Activated CD8-positive, alpha-beta memory T cell treated with anti-CD3 and anti-CD28 coated beads, Interleukin-2, amount 50 U/mL, for 1 hour (primary cell): Measurements from ENCODE around the gene ARL4C.
A peak's percentile ranks its signal among the peaks of the same experiment; 100 is the strongest.

Experiments used
- DNase-seq: peaks from one replicate; pipeline ENCODE4 v3.0.0-alpha.2; 2020; ENCODE audit errors: extremely low read depth

The ARL4C gene

DNA sequence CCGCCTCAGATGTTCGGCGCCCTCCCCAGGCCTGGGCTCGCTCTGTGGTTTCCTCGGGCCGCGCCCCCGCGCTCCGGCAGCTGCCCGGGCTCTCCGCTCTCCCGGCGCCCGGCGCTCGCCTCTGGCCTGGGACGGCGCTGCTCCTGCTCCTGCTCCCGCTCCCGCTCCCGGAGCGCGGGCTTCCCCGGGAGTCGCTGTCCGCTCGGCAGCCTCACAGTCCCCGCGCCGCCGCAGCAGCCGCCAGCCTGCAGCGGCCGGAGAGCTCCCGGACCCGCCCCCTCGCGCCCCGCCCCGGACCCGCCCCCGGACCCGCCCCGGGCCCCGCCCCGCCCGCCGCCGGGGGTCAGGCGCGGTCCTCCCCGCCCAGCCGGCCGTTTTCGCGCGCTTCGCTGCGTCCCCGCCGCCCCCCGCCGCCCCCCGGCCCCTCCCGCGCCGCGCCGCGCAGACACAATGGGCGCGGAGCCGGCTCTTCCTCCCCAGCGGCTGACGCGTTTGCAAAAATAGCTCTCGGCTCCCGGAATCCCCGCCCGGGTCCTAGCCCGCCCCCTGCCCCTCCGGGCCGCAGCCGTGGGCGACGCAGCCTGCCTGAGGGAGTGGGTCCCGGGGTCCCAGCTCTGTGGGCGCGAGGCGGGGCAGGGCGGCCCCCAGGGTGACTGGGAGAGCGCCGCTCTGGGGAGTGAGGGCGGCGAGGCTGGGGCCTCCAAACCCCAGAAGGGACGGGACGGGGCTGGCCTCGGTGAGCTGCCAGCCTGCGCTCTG is at the start of gene ARL4C:
TSS of gene ARL4C (minus strand) at position 247 of the 759 bp plus-strand sequence. CDS start 495 bp downstream, outside the sequence.
- DNase-seq: peak; percentile 45

- DNase-seq: peak; percentile 28
These were observed 48.1 kb upstream of the ARL4C start for GRCh38 chr2:234544659-234545611.

DNA sequence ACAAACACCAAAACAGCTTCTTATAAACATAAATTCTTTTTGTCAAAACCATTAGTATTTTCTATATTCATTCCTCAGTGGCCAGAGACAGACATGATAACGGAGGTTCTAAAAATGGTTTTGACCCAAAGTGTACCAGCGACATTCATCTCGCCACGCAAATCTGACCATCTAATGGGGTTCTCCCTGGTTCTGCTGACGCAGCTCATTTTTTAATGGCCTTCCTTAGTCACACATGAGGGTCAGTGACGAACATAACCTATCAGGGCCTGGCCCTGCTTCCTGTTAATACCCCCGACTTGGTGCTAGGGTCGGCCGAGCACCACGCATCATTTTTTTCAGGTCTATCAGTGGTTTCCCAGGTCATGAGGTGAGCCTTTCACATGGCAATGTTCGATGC is 45.9 kb upstream of the ARL4C start:
- no peak for DNase-seq

DNA sequence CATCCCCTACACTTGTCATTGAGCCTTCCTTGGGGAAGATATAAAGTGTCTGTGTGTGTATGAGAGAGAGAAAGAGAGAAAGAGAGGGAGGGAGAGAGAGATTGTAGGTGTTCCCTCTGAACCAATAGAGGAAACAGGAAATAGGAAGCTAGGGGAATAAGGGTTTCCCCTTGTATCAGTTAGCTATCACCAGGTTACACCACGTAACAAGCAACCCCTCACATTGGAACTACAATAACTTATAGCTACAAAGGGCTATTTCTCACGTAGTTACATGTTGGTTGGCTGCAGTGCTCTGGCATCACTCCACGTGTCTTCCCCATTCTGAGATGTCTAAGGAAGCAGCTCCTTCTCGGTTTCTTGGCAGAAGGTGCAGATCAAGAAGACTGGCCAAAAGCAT is 41.0 kb upstream of the ARL4C start:
- no peak for DNase-seq

DNA sequence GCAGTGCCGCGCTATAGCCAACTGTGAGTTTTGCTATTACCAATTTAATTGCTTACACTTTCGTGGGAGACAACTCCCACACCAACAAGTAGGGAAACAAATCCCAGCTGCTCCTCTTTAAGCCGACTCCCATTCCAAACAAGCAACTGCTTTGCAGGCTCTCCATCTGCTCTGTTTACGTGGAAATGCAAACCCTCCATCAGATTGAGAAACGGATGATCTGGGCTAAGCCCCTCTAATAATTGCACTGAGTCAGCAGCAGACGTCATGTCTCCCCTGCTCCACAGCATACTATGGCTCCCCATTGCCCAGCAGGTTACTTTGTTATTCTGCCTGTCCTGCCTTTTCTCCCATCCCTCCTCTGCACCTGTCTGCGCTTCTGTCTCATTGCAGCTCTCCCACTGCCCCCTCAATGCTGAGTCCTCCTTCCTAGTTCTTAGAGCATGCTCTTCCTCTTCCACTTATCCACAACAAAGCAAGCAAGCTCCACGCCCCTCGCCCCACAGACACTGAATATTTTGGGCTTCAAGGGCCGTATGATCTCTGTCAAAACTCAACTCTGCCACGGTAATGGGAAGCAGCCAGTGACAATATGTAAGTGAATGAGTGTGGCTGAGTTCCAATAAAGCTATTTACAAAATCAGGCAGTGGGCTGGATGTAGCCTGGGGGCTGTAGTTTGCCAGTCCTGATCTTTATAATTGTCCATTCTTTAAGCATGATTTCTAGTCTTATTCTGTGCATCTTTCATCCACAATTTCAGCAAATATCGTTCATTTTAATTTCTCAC is 39.5 kb upstream of the ARL4C start:
- no peak for DNase-seq

GRCh38 chr2:234535464-234535863 is 38.6 kb upstream of the ARL4C start:
- no peak for DNase-seq

- DNase-seq: no peak
These were observed 37.6 kb upstream of the ARL4C start for GRCh38 chr2:234534515-234534914.

DNA sequence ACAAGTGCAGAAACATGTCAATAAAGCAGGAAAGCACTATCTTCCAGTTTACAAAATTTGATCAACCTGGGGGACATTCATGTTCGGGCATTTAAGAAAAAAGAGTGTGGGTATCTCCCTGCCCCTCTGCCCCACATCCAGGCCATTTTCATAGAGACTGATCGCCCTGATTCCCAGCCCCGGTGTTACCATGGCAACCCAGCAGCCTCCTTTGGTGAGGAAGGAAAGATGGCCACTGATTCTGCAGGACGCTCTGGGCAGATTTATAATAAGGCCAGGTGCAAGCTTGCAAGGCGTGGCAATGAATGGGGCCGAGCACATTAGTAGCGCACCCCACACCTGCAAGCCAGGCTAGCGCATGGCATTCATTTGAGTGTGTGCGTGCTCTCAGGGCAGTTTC is 36.7 kb upstream of the ARL4C start:
- DNase-seq: no peak

GRCh38 chr2:234528410-234529148 is 31.7 kb upstream of the ARL4C start:
- no peak for DNase-seq

- no peak for DNase-seq
These were observed 29.8 kb upstream of the ARL4C start for GRCh38 chr2:234526711-234527110.

- no peak for DNase-seq
These were observed 24.7 kb upstream of the ARL4C start for GRCh38 chr2:234521536-234521935.

DNA sequence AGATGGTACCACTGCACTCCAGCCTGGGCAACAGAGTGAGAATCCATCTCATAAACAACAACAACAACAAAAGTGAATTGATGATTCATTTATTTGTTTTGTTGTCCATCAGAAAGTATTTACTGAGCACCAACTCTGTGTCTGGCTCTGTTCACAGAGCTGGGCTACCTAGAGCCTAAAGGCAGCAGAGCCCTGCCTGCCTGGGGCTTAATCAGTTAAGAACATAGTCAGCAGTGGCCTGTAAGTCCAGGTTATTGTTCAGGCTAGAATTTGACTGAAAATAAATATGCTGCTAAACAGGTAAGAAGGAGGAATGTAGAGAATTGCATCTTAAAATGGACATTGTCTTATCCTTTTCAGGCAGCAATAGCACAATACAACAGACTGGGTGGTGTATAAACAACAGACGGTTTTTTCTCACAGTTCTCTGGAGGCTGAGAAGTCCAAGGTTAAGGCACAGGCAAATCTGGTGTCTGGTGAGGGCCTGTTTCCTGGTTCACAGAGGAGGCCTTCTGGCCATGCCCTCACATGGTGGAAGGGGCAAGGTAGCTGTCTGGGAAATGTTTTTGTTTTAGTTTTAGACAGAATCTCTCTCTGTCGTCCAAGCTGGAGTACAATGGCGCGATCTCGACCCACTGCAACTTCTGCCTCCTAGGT is 22.2 kb upstream of the ARL4C start:
- DNase-seq: no peak

GRCh38 chr2:234517971-234518370 is 21.1 kb upstream of the ARL4C start:
- no peak for DNase-seq

DNA sequence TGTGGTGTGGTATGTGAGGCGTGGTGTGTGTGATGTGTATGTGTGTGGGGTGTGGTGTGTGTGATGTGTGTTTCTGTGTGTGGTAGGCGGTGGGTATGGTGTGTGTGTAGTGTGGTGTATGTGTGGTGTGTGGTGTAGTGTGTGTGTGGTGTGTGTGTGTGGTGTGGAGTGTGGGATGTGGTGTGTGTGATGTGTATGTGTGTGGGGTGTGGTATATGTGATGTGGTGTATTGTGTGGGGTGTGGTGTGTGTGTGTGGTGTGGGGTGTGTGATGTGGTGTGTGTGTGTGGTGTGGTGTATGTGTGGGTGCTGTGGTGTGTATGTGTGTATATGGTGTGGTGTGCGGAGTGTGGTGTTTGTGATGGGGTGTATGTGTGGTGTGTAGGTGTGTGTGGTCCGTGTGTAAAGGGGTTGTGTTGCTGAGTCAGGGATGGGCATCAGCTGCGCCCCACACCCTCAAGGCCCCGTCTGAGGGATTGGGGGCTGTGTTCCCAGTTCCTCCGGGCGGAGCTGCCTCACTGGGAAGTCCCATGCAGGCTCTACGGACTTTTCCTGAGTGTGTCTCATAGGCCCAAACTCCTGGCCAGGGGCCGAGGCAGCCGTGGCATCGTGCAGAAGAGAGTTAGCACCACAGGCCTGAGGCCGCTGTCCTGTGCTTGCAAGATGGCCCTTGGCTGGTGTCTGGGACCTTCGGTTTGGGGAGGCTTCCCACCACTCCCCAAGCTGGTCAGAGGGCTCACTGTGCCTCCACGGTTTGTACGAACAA is 18.2 kb upstream of the ARL4C start:
- DNase-seq: no peak

DNA sequence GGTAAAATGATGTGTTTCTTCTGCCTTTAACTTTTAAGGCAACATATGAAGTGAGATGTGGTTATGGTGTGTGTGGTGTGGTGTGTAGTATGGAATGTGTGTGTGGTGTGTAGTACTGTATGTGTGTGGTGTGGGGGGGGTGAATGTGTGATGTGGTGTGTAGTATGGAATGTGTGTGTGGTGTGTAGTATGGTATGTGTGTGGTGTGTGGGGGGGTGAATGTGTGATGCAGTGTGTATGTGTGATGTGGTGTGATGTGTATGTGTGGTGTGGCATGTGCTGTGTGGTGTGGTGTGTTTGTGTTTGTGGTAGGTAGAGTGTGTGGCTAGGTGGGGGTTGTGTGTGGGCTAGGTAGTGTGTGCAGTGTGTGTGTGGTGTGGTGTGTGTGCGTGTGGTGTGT is 17.2 kb upstream of the ARL4C start:
- DNase-seq: no peak

- DNase-seq: no peak
These were observed 16.2 kb upstream of the ARL4C start for GRCh38 chr2:234512884-234513669.

DNA sequence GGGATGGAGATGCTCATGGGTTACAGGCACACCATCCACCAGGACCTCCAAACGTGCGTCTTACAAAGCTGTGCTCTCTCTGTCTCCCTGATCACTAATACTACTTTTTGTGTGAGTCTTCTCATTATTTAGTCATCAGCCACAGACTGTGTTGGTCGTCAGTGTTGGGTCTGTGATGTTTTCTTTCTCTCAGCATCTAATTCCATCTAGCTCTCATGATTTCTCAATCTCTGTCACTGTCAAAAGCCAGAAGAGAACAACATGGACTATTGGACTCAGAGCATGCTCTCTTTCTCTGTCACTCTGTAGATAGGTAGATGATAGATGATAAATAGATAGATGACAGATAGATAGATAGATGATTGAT is 6.0 kb upstream of the ARL4C start:
- no peak for DNase-seq

- DNase-seq: no peak
These were observed 5.5 kb upstream of the ARL4C start for GRCh38 chr2:234502285-234502918.
